Endodermal cell (in vitro differentiated cells): ENCODE data around the gene SNRPD2. TPM values are rescaled to one million over a fixed set of nuclear protein-coding genes. Genes with fewer than 3 reads are reported as not detected.
A peak's percentile ranks its signal among the peaks of the same experiment; 100 is the strongest.
"Not testable (repeated sequence)": the region's sequence is repeated elsewhere in the genome, so short reads cannot be mapped to it uniquely, and the experiment has no call there.

Source experiments
- DNase-seq: peaks from one replicate; pipeline ENCODE4 v3.0.0-alpha.2; 2017
- H3K27ac ChIP-seq: 2 replicates; pipeline ENCODE4 v1.5.1; 2013; ENCODE audit warnings: mild to moderate bottlenecking, low read depth, low read length, moderate library complexity
- H3K27me3 ChIP-seq: 2 replicates; pipeline ENCODE4 v1.6.1; 2013; ENCODE audit warnings: mild to moderate bottlenecking, low read length, moderate library complexity; ENCODE audit not compliant: insufficient read depth, control insufficient read depth, poor library complexity, severe bottlenecking
- H3K36me3 ChIP-seq: 2 replicates; pipeline ENCODE4 v1.7.0; 2013; ENCODE audit warnings: mild to moderate bottlenecking, low read length, moderate library complexity; ENCODE audit not compliant: control insufficient read depth, insufficient read depth
- H3K4me1 ChIP-seq: one replicate; pipeline ENCODE4 v1.7.0; 2013; ENCODE audit warnings: low read length; ENCODE audit not compliant: control insufficient read depth, insufficient read depth
- H3K4me3 ChIP-seq: 2 replicates; pipeline ENCODE4 v1.5.1; 2013; ENCODE audit warnings: mild to moderate bottlenecking, low read length, moderate library complexity
- H3K9ac ChIP-seq: 2 replicates; pipeline ENCODE4 v1.6.1; 2013; ENCODE audit warnings: mild to moderate bottlenecking, low read length, moderate library complexity; ENCODE audit not compliant: poor library complexity, severe bottlenecking; ENCODE audit errors: extremely low read depth
- H3K9me3 ChIP-seq: 2 replicates; pipeline ENCODE4 v1.6.1; 2013; ENCODE audit warnings: mild to moderate bottlenecking, low read length, moderate library complexity; ENCODE audit not compliant: control insufficient read depth
- H3K27ac Mint-ChIP-seq: 2 replicates; pipeline ENCODE4 v1.8.0; 2020; ENCODE audit warnings: mixed read lengths
- H3K27me3 Mint-ChIP-seq: 2 replicates; pipeline ENCODE4 v1.8.0; 2021; ENCODE audit warnings: mild to moderate bottlenecking, mixed read lengths; ENCODE audit not compliant: insufficient read depth
- H3K36me3 Mint-ChIP-seq: 2 replicates; pipeline ENCODE4 v1.8.0; 2020; ENCODE audit warnings: low read depth, mixed read lengths
- H3K4me1 Mint-ChIP-seq: 2 replicates; pipeline ENCODE4 v1.8.0; 2020; ENCODE audit warnings: mixed read lengths
- H3K4me3 Mint-ChIP-seq: 2 replicates; pipeline ENCODE4 v1.8.0; 2020; ENCODE audit warnings: mild to moderate bottlenecking, moderate library complexity, mixed read lengths
- H3K9me3 Mint-ChIP-seq: 2 replicates; pipeline ENCODE4 v1.8.0; 2020; ENCODE audit warnings: mild to moderate bottlenecking, mixed read lengths
- CTCF ChIP-seq: fragments of 200-600 bp; sonication (generic); conservative IDR thresholded peaks from 2 replicates; pipeline ENCODE4 v1.5.0; 2021; ENCODE audit warnings: antibody characterized with exemption, mild to moderate bottlenecking
- WGBS, 2 experiments: methylation state at CpG; one replicate each; pipeline versions ENCODE4 v1.1.5 to v1.1.7; 2013; ENCODE audit warnings: missing lambda C conversion rate in 2 of 2, mixed read lengths in 1 of 2; ENCODE audit not compliant: insufficient coverage in 1 of 2, insufficient read length in 1 of 2; 5-methylcytosine and 5-hydroxymethylcytosine counted together
- total RNA-seq, 2 donors: library from RNA; stranded (reverse); fragmentation: NEBNext Ultra II Directional in 1 of 2; extraction: Animal tissue kit (Norgen Biotek cat#: 25700) in 1 of 2; gene quantifications; 2 replicates in 1 of 2; 3 replicates in 1 of 2; pipeline ENCODE4 v1.2.1, GENCODE V29; 2021

SNRPD2 gene
- total RNA-seq, 2 donors from 2014 or later: 644 to 654 TPM

DNA sequence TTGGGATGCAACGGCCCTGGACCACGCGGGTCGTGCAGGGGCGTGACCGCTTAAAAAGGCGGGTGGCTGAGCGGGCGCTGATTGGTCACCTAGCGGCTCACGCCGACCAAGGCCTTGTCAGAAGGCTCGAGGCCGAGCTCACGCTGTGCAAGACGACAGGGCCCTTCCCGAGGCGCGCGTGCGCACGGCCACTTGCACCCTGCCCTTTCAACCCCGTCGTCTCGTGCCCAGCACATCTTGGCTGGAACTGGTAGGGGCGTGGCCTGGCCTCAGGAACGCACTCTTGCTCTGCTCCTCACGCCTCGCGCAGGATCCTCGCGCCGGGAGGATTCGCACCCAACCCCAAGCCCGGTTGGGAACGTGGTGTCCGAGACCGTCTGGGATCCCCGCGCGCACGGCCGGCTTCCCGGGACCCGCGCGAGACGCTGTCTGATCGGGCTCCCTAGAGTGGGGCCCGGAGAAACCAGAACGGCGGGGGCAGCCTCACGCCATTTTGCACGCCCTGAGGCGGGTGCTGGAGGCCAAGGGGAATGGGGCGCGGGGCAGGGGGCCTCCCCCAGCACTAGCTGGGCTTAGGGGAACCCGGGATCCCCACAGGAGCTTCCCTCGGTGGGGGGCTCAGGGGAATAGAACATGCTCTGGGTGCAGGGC is 41.5 kb upstream of the SNRPD2 start, which contains the start of gene MEIOSIN:
TSS of gene MEIOSIN (plus strand) at position 280 of the 651 bp plus-strand sequence. CDS start 1,938 bp downstream, outside the sequence.
- Mint-ChIP-seq H3K4me3 (no peak within 1 kb of the TSS), H3K9me3 (no peaks in the 10 kb centered on the region), H3K27ac (no peak within 1 kb of the TSS), H3K36me3 (no peaks in the 10 kb centered on the region), H3K4me1 (peaks cover 6% of the 10 kb centered on the region), H3K27me3 (peaks cover 5% of the 10 kb centered on the region)
- no peaks in the 10 kb centered on the region for H3K27me3 ChIP-seq
- peaks cover 2% of the 10 kb centered on the region for H3K4me1 ChIP-seq
- H3K36me3 ChIP-seq: no peaks in the 10 kb centered on the region
- WGBS, 2 experiments: 93 to 96% methylated on average over 50 to 59 of the region's 59 CpGs
- no peaks in the 10 kb centered on the region for H3K9me3 ChIP-seq
- no peak within 1 kb of the TSS for H3K4me3 ChIP-seq
- no peak within 1 kb of the TSS for H3K27ac ChIP-seq
- DNase-seq: no peak
- no peak for TF ChIP-seq CTCF
- no peak within 1 kb of the TSS for H3K9ac ChIP-seq

DNA sequence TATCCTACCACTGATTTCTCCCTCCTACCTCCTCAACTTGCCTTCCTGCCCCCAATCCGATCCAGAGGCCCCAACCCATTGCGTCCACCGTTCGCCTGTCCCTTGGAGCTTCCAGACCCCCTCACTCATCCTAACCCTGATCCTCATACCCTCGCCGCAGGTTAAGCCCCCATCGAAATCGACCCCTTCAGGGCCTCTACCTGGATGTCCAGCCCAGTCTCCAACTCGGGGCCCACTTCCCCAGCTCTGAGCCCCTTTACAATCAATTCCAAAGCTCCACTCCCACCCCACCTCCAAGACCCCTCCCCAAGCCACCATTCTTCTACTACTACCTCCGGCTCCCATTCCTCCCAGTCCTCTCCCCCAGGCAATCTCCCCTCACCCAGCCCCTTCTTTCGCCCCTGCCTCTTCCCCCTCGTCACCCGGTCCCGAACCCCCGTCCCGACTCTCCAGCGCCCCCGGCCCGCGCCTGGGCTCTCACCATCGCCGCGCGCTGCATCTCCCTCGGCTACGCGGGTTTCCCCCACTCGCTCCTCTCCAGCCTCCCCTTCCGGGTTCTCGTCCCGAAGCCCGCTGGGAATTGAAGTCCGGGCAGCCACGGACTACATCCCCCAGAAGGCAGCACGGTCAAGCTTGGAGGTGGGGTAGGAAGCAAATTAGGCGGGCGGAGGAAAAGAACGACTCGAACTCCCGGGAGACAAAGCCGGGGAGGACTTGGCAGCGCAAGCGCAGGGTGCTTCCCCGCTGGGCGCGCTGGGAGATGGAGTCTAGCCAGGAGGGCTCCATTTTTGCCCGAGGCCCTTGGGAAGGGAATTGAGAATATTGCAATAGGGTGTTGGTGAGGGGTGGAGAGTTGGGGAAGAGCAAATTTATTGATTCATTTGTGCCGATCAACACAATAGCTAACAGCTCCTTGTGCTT is 38.9 kb upstream of the SNRPD2 start, which contains the start of gene FBXO46:
TSS of gene FBXO46 (minus strand) at position 529 of the 921 bp plus-strand sequence. CDS start 17,401 bp downstream, outside the sequence.
- Histone ChIP-seq H3K27ac (peak within 1 kb of the TSS; percentile 58), H3K4me3 (peak within 1 kb of the TSS; percentile 96), H3K36me3 (no peaks in the 10 kb centered on the region), H3K4me1 (peaks cover 2% of the 10 kb centered on the region), H3K9me3 (no peaks in the 10 kb centered on the region), H3K9ac (peak within 1 kb of the TSS; percentile 82), H3K27me3 (no peaks in the 10 kb centered on the region)
- Mint-ChIP-seq H3K27me3 (no peaks in the 10 kb centered on the region), H3K9me3 (no peaks in the 10 kb centered on the region), H3K36me3 (peaks cover 5% of the 10 kb centered on the region), H3K4me1 (peaks cover 9% of the 10 kb centered on the region), H3K4me3 (peak within 1 kb of the TSS; percentile 87), H3K27ac (peak within 1 kb of the TSS; percentile 88)
- no peak for TF ChIP-seq CTCF
- peak; percentile 99 for DNase-seq
- WGBS, 2 experiments: 0 to 2% methylated on average over 14 to 48 of the region's 48 CpGs

DNA sequence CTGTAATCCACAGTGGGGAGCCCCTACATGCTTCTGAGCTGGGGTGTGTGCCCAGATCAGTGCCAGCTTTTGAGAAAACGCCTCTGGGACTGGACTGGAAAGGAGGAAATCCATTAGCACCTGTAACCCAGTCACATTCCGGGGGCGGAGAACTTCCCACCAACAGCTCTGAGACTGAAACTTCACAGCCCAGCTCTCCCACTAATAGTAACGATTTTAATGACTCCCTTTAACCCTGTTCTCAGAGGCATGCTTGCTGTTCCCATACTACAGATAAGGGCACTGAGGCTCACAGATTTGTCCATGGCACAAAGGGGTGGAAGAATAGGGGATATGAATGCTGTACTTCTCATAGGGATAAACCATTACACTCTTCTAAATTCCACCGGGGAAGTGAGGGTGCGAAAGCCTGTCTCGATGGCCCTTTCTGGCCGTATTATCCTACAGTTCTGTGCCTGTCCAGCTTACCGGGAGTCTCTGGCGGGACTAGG is 38.1 kb upstream of the SNRPD2 start:
- peak overlapping the region; percentile 87 for H3K4me3 Mint-ChIP-seq
- 8 to 9% methylated on average over 8 to 10 of the region's 10 CpGs for WGBS, 2 experiments
- H3K4me3 ChIP-seq: peak overlapping the region; percentile 96
- H3K9me3 ChIP-seq: no peaks in the 10 kb centered on the region
- no peak for TF ChIP-seq CTCF
- H3K36me3 ChIP-seq: peaks cover 4% of the 10 kb centered on the region
- H3K9me3 Mint-ChIP-seq: no peaks in the 10 kb centered on the region
- peak overlapping the region; percentile 88 for H3K27ac Mint-ChIP-seq
- peaks cover 6% of the 10 kb centered on the region for H3K36me3 Mint-ChIP-seq
- peak; percentile 85 for DNase-seq
- H3K4me1 Mint-ChIP-seq: peaks cover 9% of the 10 kb centered on the region
- H3K9ac ChIP-seq: peak overlapping the region; percentile 82
- no peak overlapping the region for H3K27ac ChIP-seq
- no peaks in the 10 kb centered on the region for H3K27me3 Mint-ChIP-seq
- H3K27me3 ChIP-seq: no peaks in the 10 kb centered on the region
- H3K4me1 ChIP-seq: peaks cover 2% of the 10 kb centered on the region

GRCh38 chr19:45728683-45729082 is 36.9 kb upstream of the SNRPD2 start:
- H3K9me3 Mint-ChIP-seq, H3K4me3 Mint-ChIP-seq, H3K4me3 ChIP-seq, H3K9ac ChIP-seq, H3K27ac ChIP-seq, H3K36me3 ChIP-seq, H3K4me1 ChIP-seq, H3K27me3 Mint-ChIP-seq, H3K27me3 ChIP-seq, H3K9me3 ChIP-seq, DNase-seq: not testable (repeated sequence)
- Mint-ChIP-seq H3K27ac (peak overlapping the region; percentile 44), H3K4me1 (peaks cover 12% of the 10 kb centered on the region), H3K36me3 (peaks cover 13% of the 10 kb centered on the region)
- 90 to 95% methylated on average over 9 to 18 of the region's 18 CpGs for WGBS, 2 experiments
